HG02588 (cell line): ENCODE data around the gene NCK2.

Experiments used
- ATAC-seq: cut with Tn5 transposase; IDR thresholded peaks from one replicate; pipeline ENCODE4 v1.9.1; 2021; ENCODE audit warnings: mild to moderate bottlenecking, moderate library complexity; ENCODE audit not compliant: unreplicated experiment

Gene NCK2

DNA sequence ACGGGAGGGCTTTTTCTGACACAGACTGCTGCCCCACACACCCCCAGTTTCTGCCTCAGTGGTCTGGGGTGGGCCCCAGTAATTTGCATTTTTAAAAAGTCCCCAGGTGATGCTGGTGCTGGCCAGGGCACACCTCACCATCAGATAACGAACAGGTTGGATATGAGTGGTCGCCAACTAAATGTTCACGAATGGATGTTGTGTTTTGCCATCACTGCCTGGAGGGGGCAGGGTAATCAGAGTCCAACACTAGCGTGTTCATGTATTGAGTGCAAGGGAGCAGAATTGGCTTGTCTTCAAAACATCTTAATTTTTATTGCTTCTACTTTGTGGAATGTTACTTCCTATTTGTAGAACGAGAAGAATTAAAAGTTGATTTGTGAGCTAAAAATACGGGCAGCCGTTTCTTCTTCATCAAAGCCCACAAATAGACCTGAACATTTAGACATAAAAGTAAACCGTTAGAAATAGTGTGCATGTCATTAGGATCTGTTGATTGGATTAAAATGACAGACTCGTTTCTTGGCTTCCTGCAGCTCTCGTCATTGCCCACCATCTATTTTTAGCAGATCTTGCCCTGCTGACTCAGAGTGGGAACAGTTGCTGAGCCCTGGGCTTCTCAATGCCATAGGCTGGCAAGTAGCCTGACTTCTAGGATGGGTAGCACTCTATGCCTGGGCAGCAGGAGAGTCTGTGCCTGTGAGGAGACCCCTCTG lies 45.2 kb downstream of the NCK2 start:
- ATAC-seq = peak; percentile 67

DNA sequence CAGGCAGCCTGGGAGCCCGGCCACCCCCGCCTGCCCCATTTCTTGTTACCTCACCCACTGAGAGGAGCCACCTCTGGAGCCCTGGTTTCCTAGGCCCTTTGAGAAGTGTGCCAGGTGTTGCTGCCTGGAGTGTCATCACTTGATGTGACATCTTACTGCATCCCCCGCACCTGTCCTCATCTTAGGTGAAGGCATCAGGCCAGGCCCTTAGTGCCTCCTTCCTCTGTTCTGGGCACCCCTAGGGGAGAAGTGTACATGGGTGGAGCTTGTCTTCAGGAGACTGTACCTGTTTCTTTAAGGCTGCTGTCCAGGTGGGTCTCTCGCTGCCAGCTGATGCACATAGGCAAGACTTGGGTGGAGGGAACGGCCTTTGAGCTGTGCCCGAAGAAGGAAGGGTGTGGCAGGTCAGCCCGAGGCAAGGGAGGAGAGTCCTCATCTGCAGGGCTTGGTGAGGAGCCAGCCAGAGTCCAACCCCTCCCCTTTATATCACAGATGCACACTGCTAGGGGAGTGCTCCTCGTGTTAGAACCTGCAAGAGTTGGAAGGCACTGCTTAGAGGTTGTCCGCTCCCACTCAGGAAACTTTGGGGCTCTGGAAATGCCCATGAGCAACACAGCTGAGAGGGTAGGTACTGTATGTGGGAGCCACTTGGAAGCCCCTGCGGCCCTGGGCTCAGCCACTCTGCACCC lies 45.9 kb downstream of the NCK2 start:
- ATAC-seq = peak; percentile 16

GRCh38 chr2:105791229-105791628 lies 46.5 kb downstream of the NCK2 start:
- ATAC-seq = no peak

- no peak for ATAC-seq
Observed at GRCh38 chr2:105792561-105792960, 47.8 kb downstream of the NCK2 start.

DNA sequence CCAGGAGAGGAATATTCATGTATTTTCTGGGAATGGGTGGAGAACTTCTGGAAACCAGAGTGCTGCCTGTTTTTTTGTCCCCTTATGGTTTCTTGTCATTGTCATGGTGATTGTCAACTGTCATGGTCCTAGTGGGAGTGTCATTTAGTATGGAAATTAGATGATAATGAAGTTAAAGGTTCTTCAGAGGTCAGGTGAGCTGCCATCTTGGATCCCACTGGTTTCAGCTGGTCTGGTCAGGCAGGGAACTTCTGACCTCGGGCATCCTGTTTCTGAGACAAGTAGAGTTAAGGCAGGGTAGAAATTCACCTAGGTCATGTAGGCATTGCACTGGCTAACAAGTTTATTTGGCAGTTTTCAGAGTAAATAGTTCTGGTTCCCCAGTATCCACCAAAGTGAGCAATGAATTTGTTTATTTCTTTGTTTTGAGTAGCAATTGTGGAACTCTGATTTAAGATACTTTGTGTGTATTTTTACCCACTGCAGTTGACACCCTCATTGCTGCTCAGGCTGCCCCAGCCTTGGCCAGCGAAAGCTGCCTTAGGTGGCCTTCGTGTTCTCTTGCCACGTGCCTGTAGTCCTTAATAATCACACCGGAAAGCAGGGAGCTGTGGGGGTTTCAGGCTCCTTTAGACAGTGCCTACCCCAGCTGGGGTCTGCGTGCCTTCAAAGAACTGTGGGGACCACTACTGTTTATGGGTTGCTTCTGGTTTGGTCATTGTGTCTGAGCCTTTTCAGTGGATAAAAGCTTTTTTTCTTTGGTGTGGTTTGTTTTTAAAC lies 48.7 kb downstream of the NCK2 start:
- ATAC-seq = no peak

DNA sequence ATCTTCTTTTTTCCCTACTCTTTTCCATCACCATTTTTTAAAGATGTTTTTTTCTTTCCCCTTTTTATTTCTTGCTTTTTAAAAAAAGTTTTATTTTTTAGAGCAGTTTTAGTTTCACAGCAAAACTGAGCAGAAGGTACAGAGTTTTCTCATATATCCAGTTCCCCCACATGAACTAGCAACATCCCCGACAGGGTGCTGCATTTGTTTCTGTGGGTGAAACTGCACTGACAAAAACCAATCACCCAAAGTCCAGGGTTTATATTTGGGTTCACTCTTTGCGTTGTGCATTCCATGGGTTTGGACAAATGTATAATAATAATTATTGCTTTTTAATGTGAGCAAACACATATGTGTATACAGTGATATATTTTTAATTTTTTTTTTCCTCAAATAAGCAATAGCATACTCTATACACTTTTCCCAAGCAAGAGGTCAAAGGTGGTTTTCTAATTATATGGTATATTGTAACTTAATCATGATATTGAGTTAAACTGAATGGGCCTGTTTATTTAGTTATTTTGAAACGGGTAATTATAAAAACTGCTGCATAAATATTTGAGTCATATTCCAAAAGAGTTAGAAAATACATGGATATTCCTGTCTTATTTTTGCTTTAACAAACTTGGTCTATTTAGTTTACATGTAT lies 50.3 kb downstream of the NCK2 start:
- no peak for ATAC-seq

DNA sequence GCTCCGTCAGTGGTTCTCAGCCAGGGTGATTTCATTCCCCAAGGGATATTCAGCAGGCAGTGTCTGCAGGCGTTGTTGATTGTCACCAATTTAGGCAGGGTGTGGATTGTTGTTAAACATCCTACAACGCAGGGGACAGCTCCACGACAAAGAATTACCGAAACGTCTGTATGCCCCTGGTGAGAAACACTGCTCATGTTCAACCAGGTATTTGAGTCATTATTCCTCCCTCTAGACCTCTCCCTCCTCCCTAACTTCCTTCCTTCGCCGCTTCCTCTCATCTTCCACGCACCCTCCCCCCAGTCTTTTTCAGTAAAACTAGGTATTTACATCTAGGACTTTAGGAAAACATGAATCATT lies 50.8 kb downstream of the NCK2 start:
- ATAC-seq = no peak

- ATAC-seq = peak; percentile 23
Observed at GRCh38 chr2:105796131-105796638, 51.5 kb downstream of the NCK2 start.

GRCh38 chr2:105796791-105797190 lies 52.1 kb downstream of the NCK2 start:
- ATAC-seq = no peak

DNA sequence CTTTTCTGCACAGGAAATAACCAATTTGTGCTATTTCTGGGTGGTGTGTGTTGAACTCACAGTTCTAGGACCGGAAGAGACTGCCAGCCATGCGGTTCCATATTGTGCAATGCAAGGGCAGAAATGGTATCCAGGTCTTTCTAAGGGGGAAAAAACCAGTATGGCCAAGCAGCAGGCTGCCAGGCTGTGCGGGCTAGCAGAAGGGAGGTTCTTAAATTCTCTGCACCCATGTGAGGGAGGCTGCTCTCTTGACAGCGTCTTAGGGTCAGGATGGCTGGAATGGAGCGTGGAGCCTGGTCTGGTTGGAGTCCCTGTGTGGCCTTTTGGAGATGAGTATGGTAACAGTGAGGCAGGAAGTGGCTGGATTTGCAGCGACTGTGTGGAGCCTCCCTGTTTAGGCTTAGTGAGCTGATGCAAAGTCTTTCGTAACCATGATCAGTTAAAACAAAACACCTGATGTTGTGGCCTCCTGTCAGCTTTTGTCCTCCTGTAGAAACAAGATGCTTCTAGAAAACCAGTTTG lies 52.6 kb downstream of the NCK2 start:
- peak; percentile 61 for ATAC-seq

DNA sequence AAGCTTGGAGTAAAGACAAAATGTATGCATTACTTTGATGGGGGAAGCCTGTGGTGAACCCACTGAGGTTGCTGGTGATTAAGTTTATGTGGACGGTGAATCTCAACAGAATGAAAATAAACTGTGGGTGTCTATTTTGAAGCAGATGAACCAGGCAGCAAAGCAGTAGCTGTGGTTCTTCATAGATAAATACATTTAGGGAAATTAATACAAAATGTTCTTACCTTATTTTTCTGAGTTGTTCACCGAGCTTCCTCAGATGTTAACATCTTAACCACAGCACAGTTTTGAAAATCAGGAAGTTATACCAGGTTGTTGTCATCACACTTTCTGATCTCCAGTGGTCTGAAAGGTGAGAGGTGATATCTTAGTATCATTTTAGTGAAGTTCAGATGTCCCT lies 53.9 kb downstream of the NCK2 start:
- ATAC-seq = no peak

GRCh38 chr2:105800036-105800713 lies 55.5 kb downstream of the NCK2 start:
- no peak for ATAC-seq

DNA sequence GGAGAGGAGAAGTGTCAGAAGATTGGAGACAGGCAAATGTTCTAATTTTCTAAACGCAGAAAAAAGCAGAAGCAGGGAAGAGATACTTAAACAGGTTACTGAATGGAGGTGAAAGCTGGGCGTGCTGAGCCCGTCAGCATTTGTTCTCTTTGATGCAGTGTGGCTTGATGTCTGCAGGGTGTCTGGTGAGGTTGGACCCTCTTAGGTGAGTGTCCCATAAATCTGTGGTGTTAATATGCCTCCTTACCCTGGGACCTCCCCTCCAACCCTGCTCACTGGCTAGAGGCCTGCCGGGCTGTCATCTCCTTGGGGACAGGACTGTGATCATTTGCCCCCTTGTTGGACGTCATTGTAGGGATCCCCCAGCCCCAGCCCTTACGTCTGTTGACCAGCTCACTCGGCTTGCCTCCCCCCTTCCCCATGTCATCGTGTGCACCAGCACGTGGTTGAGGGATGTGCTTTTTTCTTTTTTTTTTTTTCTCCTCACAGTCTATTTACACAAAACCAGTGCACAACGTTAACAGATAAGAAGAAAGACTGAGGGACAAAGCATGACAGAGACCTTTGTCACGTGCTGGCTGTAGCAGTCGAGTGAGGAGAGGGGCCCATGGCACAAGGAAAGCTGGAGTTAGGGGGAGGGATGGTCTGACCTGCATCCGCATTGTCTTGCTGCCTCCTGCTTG lies 56.4 kb downstream of the NCK2 start:
- no peak for ATAC-seq

DNA sequence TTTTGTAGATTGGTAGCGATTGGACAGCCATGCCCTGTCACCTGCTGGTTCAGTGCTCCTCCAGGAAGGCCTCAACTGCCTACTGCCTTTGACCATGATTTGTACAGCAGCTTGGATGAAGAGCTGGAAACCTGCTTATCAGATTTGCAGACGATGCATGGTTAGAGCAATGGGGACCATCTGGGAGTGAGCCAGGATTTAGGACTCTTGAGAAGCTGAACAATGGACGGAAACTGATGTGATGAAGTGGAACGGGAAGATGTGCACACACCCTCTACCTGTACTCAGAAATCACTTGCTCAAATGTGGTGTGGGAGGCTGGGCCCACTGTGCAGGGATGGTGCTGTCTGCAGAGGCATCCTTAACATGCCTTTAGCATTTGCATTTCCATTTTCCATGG lies 57.2 kb downstream of the NCK2 start:
- no peak for ATAC-seq

- ATAC-seq = peak; percentile 54
Observed at GRCh38 chr2:105802587-105802986, 57.9 kb downstream of the NCK2 start.

DNA sequence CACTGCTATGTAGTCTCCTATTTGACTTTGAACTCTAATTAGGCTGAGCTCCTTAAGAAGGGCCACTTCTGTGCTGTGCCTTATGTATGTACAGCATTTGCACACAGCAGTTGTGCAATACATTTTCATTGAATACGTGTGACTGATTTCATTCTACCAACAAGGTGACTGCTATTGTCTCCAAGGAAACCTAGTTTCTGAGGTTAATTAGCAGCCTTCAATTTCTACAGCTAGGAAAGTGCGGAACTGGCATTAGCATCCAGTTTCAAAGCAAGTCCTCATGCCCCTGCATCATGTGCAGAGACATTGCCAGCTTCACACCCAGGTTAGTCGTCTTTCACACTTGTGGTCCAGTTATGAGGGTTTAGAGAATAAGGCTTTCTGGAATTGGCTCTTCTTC lies 58.6 kb downstream of the NCK2 start:
- no peak for ATAC-seq

- no peak for ATAC-seq
Observed at GRCh38 chr2:105803773-105804172, 59.1 kb downstream of the NCK2 start.

DNA sequence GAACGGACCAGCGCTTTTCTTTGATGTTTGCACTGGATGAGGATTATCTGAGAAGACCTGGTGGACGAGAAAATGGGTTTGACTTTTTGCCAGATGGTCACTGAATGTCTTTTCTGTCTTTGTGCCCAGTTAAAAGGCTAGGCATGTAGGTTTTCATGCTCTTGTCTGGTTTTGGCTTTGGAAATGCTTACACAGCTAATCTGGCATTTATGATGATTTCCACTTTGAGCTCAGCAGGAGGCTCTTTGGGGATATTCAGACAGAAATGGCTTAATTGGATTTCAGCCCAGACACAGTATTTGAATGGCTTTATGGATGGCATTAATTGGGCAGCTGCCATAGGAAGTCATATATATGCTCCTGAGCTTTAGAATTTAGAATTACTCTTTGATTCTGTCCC lies 59.6 kb downstream of the NCK2 start:
- no peak for ATAC-seq

DNA sequence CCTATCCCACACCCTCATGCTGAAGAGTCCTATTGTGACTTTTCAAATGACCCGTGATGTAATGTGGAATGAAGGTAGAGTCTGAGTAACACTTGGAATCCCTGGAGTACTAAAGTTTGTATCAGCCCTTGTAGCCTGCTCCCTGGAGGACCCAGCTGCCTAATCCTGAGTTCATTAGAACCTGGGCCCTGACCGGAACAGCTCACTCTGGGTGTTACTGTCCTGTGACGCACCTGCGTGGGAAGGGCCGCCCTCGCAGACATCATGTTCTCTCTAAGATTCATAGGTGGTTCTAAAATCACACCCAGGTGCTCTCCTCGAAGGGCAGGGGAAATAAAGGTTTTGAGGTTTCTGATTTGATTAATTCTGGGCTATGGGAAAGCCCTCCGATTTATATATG lies 62.3 kb downstream of the NCK2 start:
- no peak for ATAC-seq
